ENCODE data around the gene C19orf12. TPM values are rescaled to one million over a fixed set of nuclear protein-coding genes. Genes with fewer than 3 reads are reported as not detected.

The C19orf12 gene
- total and polyA plus RNA-seq, 2 of the 13 experiments (the other 11 are each of a cell fraction or from before 2014, with no cell fraction given): 17.7 to 34.4 TPM

DNA sequence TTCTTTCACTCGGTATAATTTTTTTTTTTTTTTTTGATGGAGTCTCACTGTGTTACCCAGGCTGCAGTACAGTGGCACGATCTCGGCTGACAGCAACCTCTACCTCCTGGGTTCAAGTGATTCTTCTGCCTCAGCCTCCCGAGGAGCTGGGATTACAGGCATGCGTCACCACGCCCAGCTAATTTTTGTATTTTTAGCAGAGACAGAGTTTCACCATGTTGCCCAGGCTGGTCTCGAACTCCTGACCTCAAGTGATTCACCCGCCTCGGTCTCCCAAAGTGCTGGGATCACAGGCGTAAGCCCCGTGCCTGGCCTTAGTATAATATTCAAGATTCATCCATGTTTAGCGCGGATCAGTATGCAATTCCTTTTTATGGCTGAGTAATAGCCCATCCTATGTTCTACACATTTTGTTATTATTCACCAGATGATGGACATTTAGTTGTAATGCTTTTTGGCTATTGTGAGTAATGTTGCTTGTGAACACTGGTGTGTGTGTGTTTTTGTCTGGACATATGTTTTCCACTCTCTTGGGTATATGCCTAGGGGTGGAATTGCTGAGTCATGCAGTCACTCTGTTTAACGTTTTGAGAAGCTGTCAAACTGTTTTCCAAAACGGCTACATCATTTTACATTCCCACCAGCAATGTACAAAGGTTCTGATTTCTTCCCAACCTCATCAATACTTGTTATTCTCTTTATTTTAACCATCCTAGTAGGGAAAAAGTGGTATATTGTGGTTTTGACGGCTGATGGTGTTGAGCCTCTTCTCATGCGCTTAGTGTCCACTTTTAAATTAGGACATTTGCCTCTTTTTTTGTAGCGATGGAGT, 26.9 kb downstream of the C19orf12 start:
- no peak overlapping the region for H3K4me2 ChIP-seq (ENCODE audit: low read depth, low read length)
- H3K27me3 ChIP-seq (ENCODE audit: control insufficient read depth in 1 of 2, insufficient read depth in 2 of 2, low read length in 2 of 2): peaks cover 0 to under 1% of the 10 kb centered on the region in 2 experiments; a peak in 2 of 5 replicates
- DNase-seq (ENCODE audit: low spot score) (no peak), FAIRE-seq (no peak), ATAC-seq (no peak)
- intact Hi-C loops (cut with micrococcal nuclease; ENCODE audit: unreplicated experiment) (no loop called here), in situ Hi-C loops (cut with HindIII; ENCODE audit: extremely low pct_ligation_motif_present, low pct_unique_long_range_greater_than_20kb) (no loop called here)
- no peak overlapping the region for H3K27ac ChIP-seq (ENCODE audit: extremely low read length, insufficient read depth, low read length)
- H3K4me3 ChIP-seq (replicated peaks in 1 of 3; ENCODE audit: insufficient read depth in 1 of 3, low read depth in 2 of 3, low read length in 3 of 3): no peak overlapping the region
- WGBS (ENCODE audit: low lambda C conversion rate): 79% methylated on average over 18 of the region's 18 CpGs
- H3K4me1 ChIP-seq (ENCODE audit: insufficient read depth, low read length): peaks cover 1% of the 10 kb centered on the region; the same call in 1 of the 2 replicates
- H3K36me3 ChIP-seq (replicated peaks in 1 of 2; ENCODE audit: control insufficient read depth in 1 of 2, insufficient read depth in 2 of 2, low read length in 2 of 2): no peaks in the 10 kb centered on the region
- ChIA-PET POLR2A (no interaction called here), CTCF (ENCODE audit: low intra/inter-chr PET ratio, low total read pairs) (no interaction called here)
- H3K9me3 ChIP-seq (ENCODE audit: low read length): peaks cover 4% of the 10 kb centered on the region; the same call in 1 of the 2 replicates
- H4K20me1 ChIP-seq (ENCODE audit: insufficient read depth, low read length): no peaks in the 10 kb centered on the region
- H2AFZ ChIP-seq (ENCODE audit: low read length): no peak overlapping the region
- no TSS peak for BruUV-seq (replicated peaks)
- no peak overlapping the region for H3K9ac ChIP-seq (ENCODE audit: insufficient read depth, low read depth, low read length)
- no peaks in the 10 kb centered on the region for H3K79me2 ChIP-seq (ENCODE audit: insufficient read depth, low read length)
- TF ChIP-seq ZNF10 (CRISPR knock-in tag; IDR thresholded peaks at IDR 0.05; ENCODE audit: borderline replicate concordance, low read depth) (no peak), SMYD3 (CRISPR knock-in tag; IDR thresholded peaks at IDR 0.05) (no peak), MAFF (IDR thresholded peaks at IDR 0.05; ENCODE audit: low read depth, low read length) (peak; percentile 76), ZNF800 (CRISPR knock-in tag; IDR thresholded peaks at IDR 0.05) (no peak), ZSCAN25 (CRISPR knock-in tag; IDR thresholded peaks at IDR 0.05) (no peak), ZNF275 (CRISPR knock-in tag; IDR thresholded peaks at IDR 0.05; ENCODE audit: borderline replicate concordance) (no peak), CBX2 (IDR thresholded peaks at IDR 0.05; ENCODE audit: low read depth, low read length) (no peak), CBX2 (CRISPR knock-in tag; IDR thresholded peaks at IDR 0.05; ENCODE audit: low read depth) (no peak), HNRNPLL (IDR thresholded peaks at IDR 0.05; ENCODE audit: low read depth, low read length, poor library complexity, severe bottlenecking) (no peak), POGZ (CRISPR knock-in tag; IDR thresholded peaks at IDR 0.05) (no peak), NFE2 (CRISPR knock-in tag; IDR thresholded peaks at IDR 0.05) (peak; percentile 72; the same call in 1 of the 2 replicates), ZNF30 (CRISPR knock-in tag; IDR thresholded peaks at IDR 0.05) (no peak), DPF2 (CRISPR knock-in tag; IDR thresholded peaks at IDR 0.05; ENCODE audit: borderline replicate concordance, low read depth) (no peak)
- TF ChIP-seq, protein P1, sequence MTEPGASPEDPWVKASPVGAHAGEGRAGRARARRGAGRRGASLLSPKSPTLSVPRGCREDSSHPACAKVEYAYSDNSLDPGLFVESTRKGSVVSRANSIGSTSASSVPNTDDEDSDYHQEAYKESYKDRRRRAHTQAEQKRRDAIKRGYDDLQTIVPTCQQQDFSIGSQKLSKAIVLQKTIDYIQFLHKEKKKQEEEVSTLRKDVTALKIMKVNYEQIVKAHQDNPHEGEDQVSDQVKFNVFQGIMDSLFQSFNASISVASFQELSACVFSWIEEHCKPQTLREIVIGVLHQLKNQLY (CRISPR knock-in tag; IDR thresholded peaks at IDR 0.05): no peak
- TF ChIP-seq, protein P2, sequence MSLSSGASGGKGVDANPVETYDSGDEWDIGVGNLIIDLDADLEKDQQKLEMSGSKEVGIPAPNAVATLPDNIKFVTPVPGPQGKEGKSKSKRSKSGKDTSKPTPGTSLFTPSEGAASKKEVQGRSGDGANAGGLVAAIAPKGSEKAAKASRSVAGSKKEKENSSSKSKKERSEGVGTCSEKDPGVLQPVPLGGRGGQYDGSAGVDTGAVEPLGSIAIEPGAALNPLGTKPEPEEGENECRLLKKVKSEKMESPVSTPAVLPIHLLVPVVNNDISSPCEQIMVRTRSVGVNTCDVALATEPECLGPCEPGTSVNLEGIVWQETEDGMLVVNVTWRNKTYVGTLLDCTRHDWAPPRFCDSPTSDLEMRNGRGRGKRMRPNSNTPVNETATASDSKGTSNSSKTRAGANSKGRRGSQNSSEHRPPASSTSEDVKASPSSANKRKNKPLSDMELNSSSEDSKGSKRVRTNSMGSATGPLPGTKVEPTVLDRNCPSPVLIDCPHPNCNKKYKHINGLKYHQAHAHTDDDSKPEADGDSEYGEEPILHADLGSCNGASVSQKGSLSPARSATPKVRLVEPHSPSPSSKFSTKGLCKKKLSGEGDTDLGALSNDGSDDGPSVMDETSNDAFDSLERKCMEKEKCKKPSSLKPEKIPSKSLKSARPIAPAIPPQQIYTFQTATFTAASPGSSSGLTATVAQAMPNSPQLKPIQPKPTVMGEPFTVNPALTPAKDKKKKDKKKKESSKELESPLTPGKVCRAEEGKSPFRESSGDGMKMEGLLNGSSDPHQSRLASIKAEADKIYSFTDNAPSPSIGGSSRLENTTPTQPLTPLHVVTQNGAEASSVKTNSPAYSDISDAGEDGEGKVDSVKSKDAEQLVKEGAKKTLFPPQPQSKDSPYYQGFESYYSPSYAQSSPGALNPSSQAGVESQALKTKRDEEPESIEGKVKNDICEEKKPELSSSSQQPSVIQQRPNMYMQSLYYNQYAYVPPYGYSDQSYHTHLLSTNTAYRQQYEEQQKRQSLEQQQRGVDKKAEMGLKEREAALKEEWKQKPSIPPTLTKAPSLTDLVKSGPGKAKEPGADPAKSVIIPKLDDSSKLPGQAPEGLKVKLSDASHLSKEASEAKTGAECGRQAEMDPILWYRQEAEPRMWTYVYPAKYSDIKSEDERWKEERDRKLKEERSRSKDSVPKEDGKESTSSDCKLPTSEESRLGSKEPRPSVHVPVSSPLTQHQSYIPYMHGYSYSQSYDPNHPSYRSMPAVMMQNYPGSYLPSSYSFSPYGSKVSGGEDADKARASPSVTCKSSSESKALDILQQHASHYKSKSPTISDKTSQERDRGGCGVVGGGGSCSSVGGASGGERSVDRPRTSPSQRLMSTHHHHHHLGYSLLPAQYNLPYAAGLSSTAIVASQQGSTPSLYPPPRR (CRISPR knock-in tag; IDR thresholded peaks at IDR 0.05; ENCODE audit: borderline replicate concordance): no peak
